Mesenchymal stem cell (in vitro differentiated cells and primary cell): ENCODE measurements around the gene PLCL1.
A peak's percentile ranks its signal among the peaks of the same experiment; 100 is the strongest.

Source experiments
- DNase-seq: peaks from one replicate; pipeline ENCODE4 v3.0.0-alpha.2; 2013
- H2AFZ ChIP-seq: one replicate; pipeline ENCODE4 v1.6.1; 2013; ENCODE audit warnings: low read depth, mild to moderate bottlenecking, control low read depth, inconsistent platforms, low read length, moderate library complexity
- H2AK5ac ChIP-seq: 2 replicates; pipeline ENCODE4 v1.6.1; 2013; ENCODE audit warnings: low read length, moderate library complexity, mild to moderate bottlenecking, inconsistent platforms; ENCODE audit not compliant: severe bottlenecking
- H2BK120ac ChIP-seq: one replicate; pipeline ENCODE4 v1.6.1; 2013; ENCODE audit warnings: low read depth, mild to moderate bottlenecking, inconsistent platforms, low read length, moderate library complexity
- H2BK12ac ChIP-seq, 2 experiments: one replicate each; pipeline ENCODE4 v1.6.1; 2013; ENCODE audit warnings: inconsistent platforms in 2 of 2, low read length in 2 of 2, mild to moderate bottlenecking in 2 of 2, moderate library complexity in 2 of 2, control low read depth in 1 of 2
- H2BK15ac ChIP-seq: one replicate; pipeline ENCODE4 v1.6.1; 2013; ENCODE audit warnings: mild to moderate bottlenecking, low read depth, inconsistent platforms; ENCODE audit not compliant: poor library complexity, severe bottlenecking
- H2BK5ac ChIP-seq: 2 replicates; pipeline ENCODE4 v1.6.1; 2013; ENCODE audit warnings: low read depth, mild to moderate bottlenecking, low read length, control low read depth, inconsistent platforms; ENCODE audit not compliant: poor library complexity, severe bottlenecking
- H3K14ac ChIP-seq, 2 experiments: one replicate each; pipeline ENCODE4 v1.6.1; 2013; ENCODE audit warnings: inconsistent platforms in 2 of 2, low read length in 2 of 2, control low read depth in 1 of 2, mild to moderate bottlenecking in 1 of 2, moderate library complexity in 1 of 2
- H3K18ac ChIP-seq, 2 experiments: one replicate each; pipeline ENCODE4 v1.6.1; 2013; ENCODE audit warnings: inconsistent platforms in 2 of 2, low read length in 2 of 2, control low read depth in 1 of 2, low read depth in 1 of 2, mild to moderate bottlenecking in 1 of 2
- H3K23ac ChIP-seq, 2 experiments: one replicate each; pipeline ENCODE4 v1.6.1; 2013; ENCODE audit warnings: inconsistent platforms in 2 of 2, low read length in 2 of 2, mild to moderate bottlenecking in 2 of 2, moderate library complexity in 2 of 2, control low read depth in 1 of 2
- H3K27ac ChIP-seq: 2 replicates; pipeline ENCODE4 v1.5.1; 2013; ENCODE audit warnings: mild to moderate bottlenecking, moderate library complexity, low read length, control low read depth, inconsistent platforms; ENCODE audit not compliant: poor library complexity, severe bottlenecking
- H3K27me3 ChIP-seq, 2 experiments: 2 replicates each; pipeline versions ENCODE4 v1.6.1 to v1.7.0; 2013; ENCODE audit warnings: low read length in 2 of 2, mild to moderate bottlenecking in 2 of 2, moderate library complexity in 2 of 2, control low read depth in 1 of 2, inconsistent platforms in 1 of 2; ENCODE audit not compliant: control insufficient read depth in 1 of 2, insufficient read depth in 1 of 2
- H3K36me3 ChIP-seq, 2 experiments: 2 replicates each; pipeline versions ENCODE4 v1.6.1 to v1.7.0; 2013; ENCODE audit warnings: low read length in 2 of 2, control low read depth in 1 of 2, inconsistent platforms in 1 of 2, low read depth in 1 of 2, mild to moderate bottlenecking in 1 of 2; ENCODE audit not compliant: insufficient read depth in 2 of 2, control insufficient read depth in 1 of 2
- H3K4ac ChIP-seq, 2 experiments: one replicate each; pipeline ENCODE4 v1.6.1; 2013; ENCODE audit warnings: inconsistent platforms in 2 of 2, low read length in 2 of 2, mild to moderate bottlenecking in 2 of 2, moderate library complexity in 2 of 2, control low read depth in 1 of 2, low read depth in 1 of 2
- H3K4me1 ChIP-seq: 2 replicates; pipeline ENCODE4 v1.6.1; 2013; ENCODE audit warnings: low read depth, low read length, control low read depth; ENCODE audit not compliant: control insufficient read depth, insufficient read depth
- H3K4me2 ChIP-seq: 2 replicates; pipeline ENCODE4 v1.6.1; 2013; ENCODE audit warnings: low read length, mild to moderate bottlenecking, inconsistent platforms; ENCODE audit not compliant: poor library complexity, severe bottlenecking
- H3K4me3 ChIP-seq, 2 experiments: 2 replicates each; pipeline versions ENCODE4 v1.5.1 to v1.7.0; 2013; ENCODE audit warnings: low read length in 2 of 2, mild to moderate bottlenecking in 2 of 2, control low read depth in 1 of 2, low read depth in 1 of 2; ENCODE audit not compliant: insufficient read depth in 1 of 2
- H3K79me1 ChIP-seq: replicated peaks from 2 replicates; pipeline ENCODE4 v1.6.1; 2013; ENCODE audit warnings: mild to moderate bottlenecking, control low read depth, low read length, inconsistent platforms; ENCODE audit not compliant: poor library complexity, severe bottlenecking
- H3K9ac ChIP-seq: 2 replicates; pipeline ENCODE4 v1.7.0; 2013; ENCODE audit warnings: mild to moderate bottlenecking, low read length, moderate library complexity
- H3K9me3 ChIP-seq: 2 replicates; pipeline ENCODE4 v1.7.0; 2013; ENCODE audit warnings: mild to moderate bottlenecking, low read length; ENCODE audit not compliant: control insufficient read depth
- H4K8ac ChIP-seq: one replicate; pipeline ENCODE4 v1.6.1; 2013; ENCODE audit warnings: inconsistent platforms, mild to moderate bottlenecking, low read length, moderate library complexity
- H4K91ac ChIP-seq: one replicate; pipeline ENCODE4 v1.6.1; 2013; ENCODE audit warnings: mild to moderate bottlenecking, low read length, inconsistent platforms
- WGBS: methylation state at CpG from one replicate; pipeline ENCODE4 v1.1.7; 2013; ENCODE audit warnings: mixed read lengths; 5-methylcytosine and 5-hydroxymethylcytosine counted together

PLCL1 gene

GRCh38 chr2:197863744-197864143 lies 59.4 kb downstream of the PLCL1 start:
- Histone ChIP-seq H2AFZ (no peak overlapping the region), H2AK5ac (no peak overlapping the region), H3K23ac (no peak overlapping the region), H2BK5ac (no peak overlapping the region), H4K91ac (no peak overlapping the region), H3K79me1 (no peaks in the 10 kb centered on the region), H3K18ac (no peak overlapping the region), H3K4ac (no peak overlapping the region), H3K36me3 (no peaks in the 10 kb centered on the region), H3K27ac (no peak overlapping the region), H3K4me3 (no peak overlapping the region), H3K9me3 (peaks cover under 1% of the 10 kb centered on the region), H2BK120ac (no peak overlapping the region), H2BK12ac (no peak overlapping the region), H3K4me1 (no peaks in the 10 kb centered on the region), H3K4me2 (no peak overlapping the region), H3K27me3 (no peaks in the 10 kb centered on the region), H3K14ac (no peak overlapping the region), H3K9ac (no peak overlapping the region), H4K8ac (no peak overlapping the region), H2BK15ac (no peak overlapping the region)
- WGBS = no CpG with 5 or more reads among the region's 1 CpG
- DNase-seq = no peak

GRCh38 chr2:197866455-197866854 lies 62.1 kb downstream of the PLCL1 start:
- no peak overlapping the region for H3K4me3 ChIP-seq
- no peaks in the 10 kb centered on the region for H3K36me3 ChIP-seq

GRCh38 chr2:197867033-197867432 lies 62.6 kb downstream of the PLCL1 start:
- H3K27ac ChIP-seq = no peak overlapping the region
- H3K4me2 ChIP-seq = no peak overlapping the region
- H3K27me3 ChIP-seq = no peaks in the 10 kb centered on the region
- H3K79me1 ChIP-seq = no peaks in the 10 kb centered on the region
- no peaks in the 10 kb centered on the region for H3K36me3 ChIP-seq
- H3K9me3 ChIP-seq = no peaks in the 10 kb centered on the region
- no peak overlapping the region for H2AFZ ChIP-seq
- DNase-seq = no peak
- H2BK12ac ChIP-seq = no peak overlapping the region
- WGBS = 100% methylated on average over 1 of the region's 2 CpGs
- no peak overlapping the region for H4K8ac ChIP-seq
- no peak overlapping the region for H2BK5ac ChIP-seq
- H3K4ac ChIP-seq = no peak overlapping the region
- H2BK15ac ChIP-seq = no peak overlapping the region
- H3K9ac ChIP-seq = no peak overlapping the region
- H3K23ac ChIP-seq = no peak overlapping the region
- H4K91ac ChIP-seq = no peak overlapping the region
- no peak overlapping the region for H2BK120ac ChIP-seq
- H3K18ac ChIP-seq = no peak overlapping the region
- H3K4me1 ChIP-seq = no peaks in the 10 kb centered on the region
- no peak overlapping the region for H3K4me3 ChIP-seq
- H3K14ac ChIP-seq = no peak overlapping the region
- no peak overlapping the region for H2AK5ac ChIP-seq

More at GRCh38 chr2:197866455-197866854, 62.1 kb downstream of the PLCL1 start:
- H2BK15ac ChIP-seq = no peak overlapping the region
- H4K91ac ChIP-seq = no peak overlapping the region
- no peak overlapping the region for H3K4ac ChIP-seq
- no peak overlapping the region for H2BK120ac ChIP-seq
- no peak for DNase-seq
- H3K14ac ChIP-seq = no peak overlapping the region
- no peak overlapping the region for H3K23ac ChIP-seq
- no peaks in the 10 kb centered on the region for H3K27me3 ChIP-seq
- no peak overlapping the region for H3K9ac ChIP-seq
- no peaks in the 10 kb centered on the region for H3K9me3 ChIP-seq
- H3K4me1 ChIP-seq = no peaks in the 10 kb centered on the region
- no peaks in the 10 kb centered on the region for H3K79me1 ChIP-seq
- no peak overlapping the region for H3K27ac ChIP-seq
- no peak overlapping the region for H2BK5ac ChIP-seq
- no peak overlapping the region for H3K18ac ChIP-seq
- no peak overlapping the region for H3K4me2 ChIP-seq
- H2BK12ac ChIP-seq = no peak overlapping the region
- no peak overlapping the region for H2AFZ ChIP-seq
- no peak overlapping the region for H2AK5ac ChIP-seq
- H4K8ac ChIP-seq = no peak overlapping the region

GRCh38 chr2:197867624-197868023 lies 63.2 kb downstream of the PLCL1 start:
- Histone ChIP-seq H3K79me1 (no peaks in the 10 kb centered on the region), H3K23ac (no peak overlapping the region), H3K9me3 (no peaks in the 10 kb centered on the region), H3K18ac (no peak overlapping the region), H2AK5ac (no peak overlapping the region), H3K14ac (no peak overlapping the region), H3K4me2 (no peak overlapping the region), H2BK5ac (no peak overlapping the region), H2AFZ (no peak overlapping the region), H2BK120ac (no peak overlapping the region), H4K91ac (peak overlapping the region; percentile 80), H3K4me1 (no peaks in the 10 kb centered on the region), H3K27ac (no peak overlapping the region), H3K4me3 (no peak overlapping the region), H2BK15ac (no peak overlapping the region), H3K36me3 (no peaks in the 10 kb centered on the region), H3K27me3 (no peaks in the 10 kb centered on the region), H2BK12ac (no peak overlapping the region), H4K8ac (no peak overlapping the region), H3K9ac (no peak overlapping the region), H3K4ac (peak overlapping the region in 1 of 2 experiments; percentile 46)
- DNase-seq = no peak
- WGBS = 55% methylated on average over 3 of the region's 3 CpGs
